HepG2 (cell line): Measurements from ENCODE around the gene NOX3. TPM values are rescaled to one million over a fixed set of nuclear protein-coding genes. Genes with fewer than 3 reads are reported as not detected.

ENCODE experiments used
- HIVEP1 ChIP-seq: sonication (generic); formaldehyde crosslinking; IDR thresholded peaks from 2 replicates; pipeline ENCODE4 v1.4.0; 2020; ENCODE audit warnings: mild to moderate bottlenecking, missing genetic modification reagents
- JUN ChIP-seq: sonication (generic); formaldehyde crosslinking; IDR thresholded peaks from 2 replicates; pipeline ENCODE4 v1.4.0; 2020; ENCODE audit warnings: mild to moderate bottlenecking, missing genetic modification reagents
- KLF15 ChIP-seq: sonication (generic); formaldehyde crosslinking; IDR thresholded peaks from 2 replicates; pipeline ENCODE4 v1.8.1; 2023; ENCODE audit warnings: borderline replicate concordance, mild to moderate bottlenecking, inconsistent platforms, missing genetic modification reagents, mixed read lengths
- MEIS1 ChIP-seq: sonication (generic); formaldehyde crosslinking; IDR thresholded peaks from 2 replicates; pipeline ENCODE4 v1.9.0; 2021; ENCODE audit warnings: mild to moderate bottlenecking, missing genetic modification reagents, moderate library complexity, borderline replicate concordance
- MYC ChIP-seq: sonication (generic); formaldehyde crosslinking; IDR thresholded peaks from 2 replicates; pipeline ENCODE4 v1.9.0; 2021; ENCODE audit warnings: missing genetic modification reagents, borderline replicate concordance
- NR2F6 ChIP-seq, 2 experiments: IDR thresholded peaks; 2 replicates each; pipeline ENCODE4 v1.6.1; 2016; ENCODE audit warnings: antibody characterized with exemption in 1 of 2, mild to moderate bottlenecking in 1 of 2
- PLRG1 ChIP-seq: fragments of 450-650 bp; conservative IDR thresholded peaks from 2 replicates; pipeline ENCODE4 v1.6.1; 2016
- RFX3 ChIP-seq: IDR thresholded peaks from 2 replicates; pipeline ENCODE4 v1.6.1; 2016; ENCODE audit warnings: missing biosample characterization, missing genetic modification reagents
- RFXAP ChIP-seq: sonication (generic); formaldehyde crosslinking; IDR thresholded peaks from 2 replicates; pipeline ENCODE4 v1.4.0; 2020; ENCODE audit warnings: missing genetic modification reagents, borderline replicate concordance
- STAT5B ChIP-seq: sonication (generic); formaldehyde crosslinking; IDR thresholded peaks from 2 replicates; pipeline ENCODE4 v1.4.0; 2020; ENCODE audit warnings: missing genetic modification reagents
- TBX3 ChIP-seq: fragments of 450-650 bp; IDR thresholded peaks from 2 replicates; pipeline ENCODE4 v1.6.1; 2017; ENCODE audit warnings: antibody characterized with exemption, mild to moderate bottlenecking, inconsistent platforms, borderline replicate concordance
- ZNF180 ChIP-seq: sonication (generic); formaldehyde crosslinking; IDR thresholded peaks from 2 replicates; pipeline ENCODE4 v1.4.0; 2020; ENCODE audit warnings: low read depth, missing genetic modification reagents, borderline replicate concordance
- ZNF225 ChIP-seq: sonication (generic); formaldehyde crosslinking; IDR thresholded peaks from 2 replicates; pipeline ENCODE4 v1.4.0; 2020; ENCODE audit warnings: mild to moderate bottlenecking, missing genetic modification reagents
- ZNF768 ChIP-seq: sonication (generic); formaldehyde crosslinking; IDR thresholded peaks from 2 replicates; pipeline ENCODE4 v1.4.0; 2020; ENCODE audit warnings: missing genetic modification reagents
- polyA plus RNA-seq, 8 experiments: library from polyadenylated mRNA; depleted of rRNA in 3 of 8; stranded (reverse) in 7 of 8; unstranded in 1 of 8; fragments of >200 nt; fragmentation: Illumina TruSeq in 4 of 8; extraction: Trizol in 4 of 8; gene quantifications; 2 replicates each; pipeline versions ENCODE4 v1.2.1 to v1.2.3, GENCODE V29; 2011 to 2016; ENCODE audit warnings: low read depth in 4 of 8, missing spikeins in 1 of 8, mixed read lengths in 1 of 8; ENCODE audit not compliant: insufficient read depth in 1 of 8
- total RNA-seq, 5 experiments: library from RNA; depleted of rRNA; stranded (reverse); fragments of >200 nt; fragmentation: Illumina TruSeq; extraction: Trizol; gene quantifications; 2 replicates each; pipeline ENCODE4 v1.2.3, GENCODE V29; 2016; ENCODE audit warnings: low read depth in 1 of 5
- TF ChIP-seq, protein P1 (sequence below): sonication (generic); formaldehyde crosslinking; IDR thresholded peaks from 2 replicates; pipeline ENCODE4 v1.5.1; 2020; ENCODE audit warnings: mild to moderate bottlenecking, missing genetic modification reagents, moderate library complexity
- TF ChIP-seq, protein P2 (sequence below): sonication (generic); formaldehyde crosslinking; IDR thresholded peaks from 2 replicates; pipeline ENCODE4 v1.5.1; 2020; ENCODE audit warnings: mild to moderate bottlenecking, missing genetic modification reagents, borderline replicate concordance
- TF ChIP-seq, protein P3 (sequence below): fragments of 450-650 bp; IDR thresholded peaks from 2 replicates; pipeline ENCODE4 v1.6.1; 2016

NOX3 gene
- total and polyA plus RNA-seq, 2 of the 13 experiments (the other 11 are each of a cell fraction or from before 2014, with no cell fraction given) = 0.09 to 0.18 TPM

DNA sequence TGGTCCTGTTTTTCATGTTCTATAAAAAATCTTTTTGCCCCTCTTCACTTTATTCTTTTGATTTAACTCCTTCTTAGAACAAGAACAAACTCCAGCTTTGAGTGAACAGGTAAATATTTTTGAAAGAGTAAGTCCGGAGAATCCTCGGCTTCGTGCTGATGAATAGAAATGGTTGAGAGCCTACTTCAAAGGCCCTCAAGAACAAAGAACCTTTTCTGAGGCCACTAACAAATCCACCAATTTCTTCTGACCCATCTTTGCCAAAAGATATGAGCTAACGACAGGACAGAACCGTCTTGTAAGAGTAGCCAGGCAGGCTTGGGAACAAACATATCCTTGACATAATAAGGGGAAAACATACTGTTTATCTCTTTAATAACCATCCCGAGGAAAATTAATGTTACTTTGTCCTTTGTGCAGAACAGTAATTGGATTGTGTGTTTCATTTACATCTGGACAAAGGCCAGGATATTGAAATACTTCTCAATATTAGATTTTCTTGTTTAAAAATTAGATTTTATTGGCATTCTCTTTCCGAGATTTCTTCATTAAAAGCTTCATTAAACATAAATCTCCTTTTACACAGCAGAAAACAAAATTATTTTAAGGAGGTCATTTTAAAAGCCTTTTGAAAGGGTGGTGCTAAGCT, 52.9 kb downstream of the NOX3 start (continued):
- TF ChIP-seq, protein P1, sequence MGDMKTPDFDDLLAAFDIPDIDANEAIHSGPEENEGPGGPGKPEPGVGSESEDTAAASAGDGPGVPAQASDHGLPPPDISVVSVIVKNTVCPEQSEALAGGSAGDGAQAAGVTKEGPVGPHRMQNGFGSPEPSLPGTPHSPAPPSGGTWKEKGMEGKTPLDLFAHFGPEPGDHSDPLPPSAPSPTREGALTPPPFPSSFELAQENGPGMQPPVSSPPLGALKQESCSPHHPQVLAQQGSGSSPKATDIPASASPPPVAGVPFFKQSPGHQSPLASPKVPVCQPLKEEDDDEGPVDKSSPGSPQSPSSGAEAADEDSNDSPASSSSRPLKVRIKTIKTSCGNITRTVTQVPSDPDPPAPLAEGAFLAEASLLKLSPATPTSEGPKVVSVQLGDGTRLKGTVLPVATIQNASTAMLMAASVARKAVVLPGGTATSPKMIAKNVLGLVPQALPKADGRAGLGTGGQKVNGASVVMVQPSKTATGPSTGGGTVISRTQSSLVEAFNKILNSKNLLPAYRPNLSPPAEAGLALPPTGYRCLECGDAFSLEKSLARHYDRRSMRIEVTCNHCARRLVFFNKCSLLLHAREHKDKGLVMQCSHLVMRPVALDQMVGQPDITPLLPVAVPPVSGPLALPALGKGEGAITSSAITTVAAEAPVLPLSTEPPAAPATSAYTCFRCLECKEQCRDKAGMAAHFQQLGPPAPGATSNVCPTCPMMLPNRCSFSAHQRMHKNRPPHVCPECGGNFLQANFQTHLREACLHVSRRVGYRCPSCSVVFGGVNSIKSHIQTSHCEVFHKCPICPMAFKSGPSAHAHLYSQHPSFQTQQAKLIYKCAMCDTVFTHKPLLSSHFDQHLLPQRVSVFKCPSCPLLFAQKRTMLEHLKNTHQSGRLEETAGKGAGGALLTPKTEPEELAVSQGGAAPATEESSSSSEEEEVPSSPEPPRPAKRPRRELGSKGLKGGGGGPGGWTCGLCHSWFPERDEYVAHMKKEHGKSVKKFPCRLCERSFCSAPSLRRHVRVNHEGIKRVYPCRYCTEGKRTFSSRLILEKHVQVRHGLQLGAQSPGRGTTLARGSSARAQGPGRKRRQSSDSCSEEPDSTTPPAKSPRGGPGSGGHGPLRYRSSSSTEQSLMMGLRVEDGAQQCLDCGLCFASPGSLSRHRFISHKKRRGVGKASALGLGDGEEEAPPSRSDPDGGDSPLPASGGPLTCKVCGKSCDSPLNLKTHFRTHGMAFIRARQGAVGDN (CRISPR knock-in tag) = no peak
- TF ChIP-seq ZNF768 (CRISPR knock-in tag) (no peak), MEIS1 (no peak), STAT5B (no peak), KLF15 (CRISPR knock-in tag) (no peak), HIVEP1 (CRISPR knock-in tag) (no peak), ZNF180 (CRISPR knock-in tag) (no peak), NR2F6 (IDR thresholded peaks at IDR 0.05) (peak; percentile 51; the same call in 1 of the 2 replicates), NR2F6 (CRISPR knock-in tag; IDR thresholded peaks at IDR 0.05) (no peak), RFX3 (no peak), MYC (CRISPR knock-in tag) (no peak), TBX3 (no peak), JUN (no peak), ZNF225 (CRISPR knock-in tag) (no peak), RFXAP (CRISPR knock-in tag) (no peak), PLRG1 (no peak)
- TF ChIP-seq, protein P2, sequence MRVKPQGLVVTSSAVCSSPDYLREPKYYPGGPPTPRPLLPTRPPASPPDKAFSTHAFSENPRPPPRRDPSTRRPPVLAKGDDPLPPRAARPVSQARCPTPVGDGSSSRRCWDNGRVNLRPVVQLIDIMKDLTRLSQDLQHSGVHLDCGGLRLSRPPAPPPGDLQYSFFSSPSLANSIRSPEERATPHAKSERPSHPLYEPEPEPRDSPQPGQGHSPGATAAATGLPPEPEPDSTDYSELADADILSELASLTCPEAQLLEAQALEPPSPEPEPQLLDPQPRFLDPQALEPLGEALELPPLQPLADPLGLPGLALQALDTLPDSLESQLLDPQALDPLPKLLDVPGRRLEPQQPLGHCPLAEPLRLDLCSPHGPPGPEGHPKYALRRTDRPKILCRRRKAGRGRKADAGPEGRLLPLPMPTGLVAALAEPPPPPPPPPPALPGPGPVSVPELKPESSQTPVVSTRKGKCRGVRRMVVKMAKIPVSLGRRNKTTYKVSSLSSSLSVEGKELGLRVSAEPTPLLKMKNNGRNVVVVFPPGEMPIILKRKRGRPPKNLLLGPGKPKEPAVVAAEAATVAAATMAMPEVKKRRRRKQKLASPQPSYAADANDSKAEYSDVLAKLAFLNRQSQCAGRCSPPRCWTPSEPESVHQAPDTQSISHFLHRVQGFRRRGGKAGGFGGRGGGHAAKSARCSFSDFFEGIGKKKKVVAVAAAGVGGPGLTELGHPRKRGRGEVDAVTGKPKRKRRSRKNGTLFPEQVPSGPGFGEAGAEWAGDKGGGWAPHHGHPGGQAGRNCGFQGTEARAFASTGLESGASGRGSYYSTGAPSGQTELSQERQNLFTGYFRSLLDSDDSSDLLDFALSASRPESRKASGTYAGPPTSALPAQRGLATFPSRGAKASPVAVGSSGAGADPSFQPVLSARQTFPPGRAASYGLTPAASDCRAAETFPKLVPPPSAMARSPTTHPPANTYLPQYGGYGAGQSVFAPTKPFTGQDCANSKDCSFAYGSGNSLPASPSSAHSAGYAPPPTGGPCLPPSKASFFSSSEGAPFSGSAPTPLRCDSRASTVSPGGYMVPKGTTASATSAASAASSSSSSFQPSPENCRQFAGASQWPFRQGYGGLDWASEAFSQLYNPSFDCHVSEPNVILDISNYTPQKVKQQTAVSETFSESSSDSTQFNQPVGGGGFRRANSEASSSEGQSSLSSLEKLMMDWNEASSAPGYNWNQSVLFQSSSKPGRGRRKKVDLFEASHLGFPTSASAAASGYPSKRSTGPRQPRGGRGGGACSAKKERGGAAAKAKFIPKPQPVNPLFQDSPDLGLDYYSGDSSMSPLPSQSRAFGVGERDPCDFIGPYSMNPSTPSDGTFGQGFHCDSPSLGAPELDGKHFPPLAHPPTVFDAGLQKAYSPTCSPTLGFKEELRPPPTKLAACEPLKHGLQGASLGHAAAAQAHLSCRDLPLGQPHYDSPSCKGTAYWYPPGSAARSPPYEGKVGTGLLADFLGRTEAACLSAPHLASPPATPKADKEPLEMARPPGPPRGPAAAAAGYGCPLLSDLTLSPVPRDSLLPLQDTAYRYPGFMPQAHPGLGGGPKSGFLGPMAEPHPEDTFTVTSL = 0 out of 2 replicates have a peak, but pooled peaks have one; percentile 30
- TF ChIP-seq, protein P3, sequence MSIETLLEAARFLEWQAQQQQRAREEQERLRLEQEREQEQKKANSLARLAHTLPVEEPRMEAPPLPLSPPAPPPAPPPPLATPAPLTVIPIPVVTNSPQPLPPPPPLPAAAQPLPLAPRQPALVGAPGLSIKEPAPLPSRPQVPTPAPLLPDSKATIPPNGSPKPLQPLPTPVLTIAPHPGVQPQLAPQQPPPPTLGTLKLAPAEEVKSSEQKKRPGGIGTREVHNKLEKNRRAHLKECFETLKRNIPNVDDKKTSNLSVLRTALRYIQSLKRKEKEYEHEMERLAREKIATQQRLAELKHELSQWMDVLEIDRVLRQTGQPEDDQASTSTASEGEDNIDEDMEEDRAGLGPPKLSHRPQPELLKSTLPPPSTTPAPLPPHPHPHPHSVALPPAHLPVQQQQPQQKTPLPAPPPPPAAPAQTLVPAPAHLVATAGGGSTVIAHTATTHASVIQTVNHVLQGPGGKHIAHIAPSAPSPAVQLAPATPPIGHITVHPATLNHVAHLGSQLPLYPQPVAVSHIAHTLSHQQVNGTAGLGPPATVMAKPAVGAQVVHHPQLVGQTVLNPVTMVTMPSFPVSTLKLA = no peak
